ENCODE measurements around the gene CDK15. TPM values are rescaled to one million over a fixed set of nuclear protein-coding genes. Genes with fewer than 3 reads are reported as not detected.

CDK15 gene
- polyA plus RNA-seq, 2 of the 4 experiments (the other 2 are of a cell fraction), result not detected

DNA sequence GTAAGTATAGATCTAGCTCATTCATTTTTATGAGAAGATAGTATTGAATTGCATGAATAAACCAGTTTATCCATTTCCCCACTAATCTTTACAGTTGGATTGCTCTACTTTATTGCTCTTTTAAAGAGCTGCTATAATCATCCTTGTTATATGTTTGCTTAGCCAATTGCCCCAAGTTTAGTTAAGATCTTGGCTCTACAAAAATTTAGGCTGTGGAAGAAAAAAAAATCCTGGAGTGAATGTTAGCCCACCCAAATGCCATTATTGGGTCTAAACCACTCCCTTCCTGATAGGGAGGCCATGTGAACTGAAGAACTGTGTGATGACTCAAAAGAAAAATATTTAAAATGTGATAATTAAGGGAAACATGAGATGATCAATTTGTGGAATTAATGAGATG, 28.5 kb upstream of the CDK15 start:
- peaks cover 33% of the 10 kb centered on the region for H3K4me1 ChIP-seq
- H3K27ac ChIP-seq, result no peak overlapping the region
- H3K4me2 ChIP-seq, result peak overlapping the region; percentile 87; the same call in 2 of the 3 replicates
- ChIA-PET CTCF (interaction anchor here (1.1 kb wide), 1 partner anchor 401 kb away, joined by 4 read pairs; no protein-coding TSS in a partner anchor), POLR2A (no interaction called here)
- FAIRE-seq, result no peak
- ATAC-seq, result no peak
- DNase-seq (ENCODE audit: low read depth in 1 of 2, low spot score in 1 of 2), result no peak
- H3K4me3 ChIP-seq, result no peak overlapping the region
- H3K9me3 ChIP-seq, result no peaks in the 10 kb centered on the region
- TF ChIP-seq EHMT2 (IDR thresholded peaks at IDR 0.05; ENCODE audit: low read depth) (no peak), FOXS1 (CRISPR knock-in tag; IDR thresholded peaks at IDR 0.05) (no peak), GATA3 (IDR thresholded peaks at IDR 0.05; ENCODE audit: borderline replicate concordance) (no peak), HDAC2 (IDR thresholded peaks at IDR 0.05) (no peak), FOSL2 (IDR thresholded peaks at IDR 0.05) (no peak), FOSL2 (CRISPR knock-in tag; IDR thresholded peaks at IDR 0.05) (no peak), KDM1A (IDR thresholded peaks at IDR 0.05; ENCODE audit: low read depth) (no peak), EP300 (IDR thresholded peaks at IDR 0.05) (no peak), JUNB (IDR thresholded peaks at IDR 0.05) (no peak), NFE2L2 (conservative IDR thresholded peaks at IDR 0.05; ENCODE audit: low read length) (no peak), POLR2AphosphoS2 (conservative IDR thresholded peaks at IDR 0.05; ENCODE audit: low read length) (no peak), POLR2A (IDR thresholded peaks at IDR 0.05; ENCODE audit: low read length) (no peak), NR3C1 (IDR thresholded peaks at IDR 0.05) (no peak)
- TF ChIP-seq, protein P1, sequence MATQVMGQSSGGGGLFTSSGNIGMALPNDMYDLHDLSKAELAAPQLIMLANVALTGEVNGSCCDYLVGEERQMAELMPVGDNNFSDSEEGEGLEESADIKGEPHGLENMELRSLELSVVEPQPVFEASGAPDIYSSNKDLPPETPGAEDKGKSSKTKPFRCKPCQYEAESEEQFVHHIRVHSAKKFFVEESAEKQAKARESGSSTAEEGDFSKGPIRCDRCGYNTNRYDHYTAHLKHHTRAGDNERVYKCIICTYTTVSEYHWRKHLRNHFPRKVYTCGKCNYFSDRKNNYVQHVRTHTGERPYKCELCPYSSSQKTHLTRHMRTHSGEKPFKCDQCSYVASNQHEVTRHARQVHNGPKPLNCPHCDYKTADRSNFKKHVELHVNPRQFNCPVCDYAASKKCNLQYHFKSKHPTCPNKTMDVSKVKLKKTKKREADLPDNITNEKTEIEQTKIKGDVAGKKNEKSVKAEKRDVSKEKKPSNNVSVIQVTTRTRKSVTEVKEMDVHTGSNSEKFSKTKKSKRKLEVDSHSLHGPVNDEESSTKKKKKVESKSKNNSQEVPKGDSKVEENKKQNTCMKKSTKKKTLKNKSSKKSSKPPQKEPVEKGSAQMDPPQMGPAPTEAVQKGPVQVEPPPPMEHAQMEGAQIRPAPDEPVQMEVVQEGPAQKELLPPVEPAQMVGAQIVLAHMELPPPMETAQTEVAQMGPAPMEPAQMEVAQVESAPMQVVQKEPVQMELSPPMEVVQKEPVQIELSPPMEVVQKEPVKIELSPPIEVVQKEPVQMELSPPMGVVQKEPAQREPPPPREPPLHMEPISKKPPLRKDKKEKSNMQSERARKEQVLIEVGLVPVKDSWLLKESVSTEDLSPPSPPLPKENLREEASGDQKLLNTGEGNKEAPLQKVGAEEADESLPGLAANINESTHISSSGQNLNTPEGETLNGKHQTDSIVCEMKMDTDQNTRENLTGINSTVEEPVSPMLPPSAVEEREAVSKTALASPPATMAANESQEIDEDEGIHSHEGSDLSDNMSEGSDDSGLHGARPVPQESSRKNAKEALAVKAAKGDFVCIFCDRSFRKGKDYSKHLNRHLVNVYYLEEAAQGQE (IDR thresholded peaks at IDR 0.05), result no peak
- TF ChIP-seq, protein P2, sequence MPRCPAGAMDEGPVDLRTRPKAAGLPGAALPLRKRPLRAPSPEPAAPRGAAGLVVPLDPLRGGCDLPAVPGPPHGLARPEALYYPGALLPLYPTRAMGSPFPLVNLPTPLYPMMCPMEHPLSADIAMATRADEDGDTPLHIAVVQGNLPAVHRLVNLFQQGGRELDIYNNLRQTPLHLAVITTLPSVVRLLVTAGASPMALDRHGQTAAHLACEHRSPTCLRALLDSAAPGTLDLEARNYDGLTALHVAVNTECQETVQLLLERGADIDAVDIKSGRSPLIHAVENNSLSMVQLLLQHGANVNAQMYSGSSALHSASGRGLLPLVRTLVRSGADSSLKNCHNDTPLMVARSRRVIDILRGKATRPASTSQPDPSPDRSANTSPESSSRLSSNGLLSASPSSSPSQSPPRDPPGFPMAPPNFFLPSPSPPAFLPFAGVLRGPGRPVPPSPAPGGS (IDR thresholded peaks at IDR 0.05), result no peak
- TF ChIP-seq, protein P3, sequence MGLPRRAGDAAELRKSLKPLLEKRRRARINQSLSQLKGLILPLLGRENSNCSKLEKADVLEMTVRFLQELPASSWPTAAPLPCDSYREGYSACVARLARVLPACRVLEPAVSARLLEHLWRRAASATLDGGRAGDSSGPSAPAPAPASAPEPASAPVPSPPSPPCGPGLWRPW (IDR thresholded peaks at IDR 0.05), result no peak

DNA sequence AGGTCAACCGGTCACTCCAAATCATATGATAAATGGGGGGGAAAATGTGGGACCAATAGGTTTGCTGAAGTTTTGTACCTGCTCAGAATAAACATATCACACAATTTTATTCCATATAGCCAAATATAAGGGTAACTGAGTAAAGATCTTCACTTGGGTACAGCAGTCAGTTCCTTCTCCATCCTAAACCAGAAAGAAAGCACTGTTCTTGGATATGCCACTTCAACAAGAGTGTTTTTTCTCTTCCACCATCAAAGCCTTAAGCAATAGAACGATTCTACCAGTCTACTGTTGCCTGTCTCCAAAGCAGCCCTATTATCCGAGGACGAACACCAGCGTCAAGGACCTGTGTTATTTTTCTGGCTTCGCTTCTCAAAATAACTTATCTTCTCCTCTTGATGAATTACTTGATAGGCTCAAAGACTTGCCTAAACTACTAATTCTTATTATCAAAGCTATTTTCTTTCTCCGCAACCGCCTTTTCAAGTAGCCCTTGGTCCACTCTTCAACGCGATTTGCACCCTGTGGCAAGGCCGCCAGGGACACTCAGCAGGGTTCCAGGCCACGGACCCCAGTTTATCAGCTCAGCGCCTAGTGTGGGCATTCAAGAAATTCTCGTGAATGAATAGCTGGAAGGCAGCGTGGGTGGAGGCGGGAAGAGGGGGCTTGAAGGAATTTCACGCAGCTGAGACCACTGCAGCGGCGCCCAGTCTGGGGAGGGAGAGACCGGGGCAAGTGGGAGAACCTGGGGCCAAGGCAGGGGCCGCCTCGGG, 26.2 kb upstream of the CDK15 start:
- ATAC-seq, result peak; percentile 48 to 59; a peak in 5 of 6 replicates
- Histone ChIP-seq H3K4me1 (peaks cover 33% of the 10 kb centered on the region), H3K4me2 (peak overlapping the region; percentile 87), H3K4me3 (peak overlapping the region; percentile 64), H3K9me3 (no peaks in the 10 kb centered on the region), H3K27ac (peak overlapping the region; percentile 79 to 94)
- peak in 1 of 2 experiments; percentile 6 for DNase-seq (ENCODE audit: low read depth in 1 of 2, low spot score in 1 of 2)
- FAIRE-seq, result no peak
- CTCF ChIA-PET, result interaction anchor here (1.0 to 1.9 kb wide), 7 partner anchors 16 to 548 kb away, joined by 3 to 6 read pairs (median 4); no protein-coding TSS in a partner anchor
- POLR2A ChIA-PET, result interaction anchor here (0.8 to 2.0 kb wide), 5 partner anchors 11 to 329 kb away, joined by 3 to 9 read pairs (median 6); partner anchors contain the start of genes STRADB and TRAK2
- 8% methylated on average over 19 of the region's 22 CpGs for WGBS (ENCODE audit: missing lambda C conversion rate)
- TF ChIP-seq HEYL (CRISPR knock-in tag; IDR thresholded peaks at IDR 0.05) (no peak), FOSL2 (IDR thresholded peaks at IDR 0.05) (no peak), FOSL2 (CRISPR knock-in tag; IDR thresholded peaks at IDR 0.05) (no peak), SREBF2 (IDR thresholded peaks at IDR 0.05) (no peak), TFCP2L1 (CRISPR knock-in tag; IDR thresholded peaks at IDR 0.05) (no peak), CBX8 (IDR thresholded peaks at IDR 0.05) (no peak), CEBPB (IDR thresholded peaks at IDR 0.05) (no peak), HOXB13 (CRISPR knock-in tag; IDR thresholded peaks at IDR 0.05; ENCODE audit: low read depth) (no peak), TP53 (CRISPR knock-in tag; IDR thresholded peaks at IDR 0.05) (no peak), JUN (IDR thresholded peaks at IDR 0.05) (no peak), EHF (CRISPR knock-in tag; IDR thresholded peaks at IDR 0.05) (no peak), RFX5 (IDR thresholded peaks at IDR 0.05) (no peak), RAD21 (conservative IDR thresholded peaks at IDR 0.05 in 1 of 2, IDR thresholded peaks at IDR 0.05 in 1 of 2) (no peak), GATA3 (IDR thresholded peaks at IDR 0.05; ENCODE audit: borderline replicate concordance) (no peak), POLR2A (IDR thresholded peaks at IDR 0.05; ENCODE audit: low read length) (no peak), FOXS1 (CRISPR knock-in tag; IDR thresholded peaks at IDR 0.05) (no peak), RARB (CRISPR knock-in tag; IDR thresholded peaks at IDR 0.05) (no peak)
- TF ChIP-seq, protein P4, sequence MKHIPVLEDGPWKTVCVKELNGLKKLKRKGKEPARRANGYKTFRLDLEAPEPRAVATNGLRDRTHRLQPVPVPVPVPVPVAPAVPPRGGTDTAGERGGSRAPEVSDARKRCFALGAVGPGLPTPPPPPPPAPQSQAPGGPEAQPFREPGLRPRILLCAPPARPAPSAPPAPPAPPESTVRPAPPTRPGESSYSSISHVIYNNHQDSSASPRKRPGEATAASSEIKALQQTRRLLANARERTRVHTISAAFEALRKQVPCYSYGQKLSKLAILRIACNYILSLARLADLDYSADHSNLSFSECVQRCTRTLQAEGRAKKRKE (CRISPR knock-in tag; IDR thresholded peaks at IDR 0.05; ENCODE audit: low read depth), result no peak
- TF ChIP-seq, protein P5, sequence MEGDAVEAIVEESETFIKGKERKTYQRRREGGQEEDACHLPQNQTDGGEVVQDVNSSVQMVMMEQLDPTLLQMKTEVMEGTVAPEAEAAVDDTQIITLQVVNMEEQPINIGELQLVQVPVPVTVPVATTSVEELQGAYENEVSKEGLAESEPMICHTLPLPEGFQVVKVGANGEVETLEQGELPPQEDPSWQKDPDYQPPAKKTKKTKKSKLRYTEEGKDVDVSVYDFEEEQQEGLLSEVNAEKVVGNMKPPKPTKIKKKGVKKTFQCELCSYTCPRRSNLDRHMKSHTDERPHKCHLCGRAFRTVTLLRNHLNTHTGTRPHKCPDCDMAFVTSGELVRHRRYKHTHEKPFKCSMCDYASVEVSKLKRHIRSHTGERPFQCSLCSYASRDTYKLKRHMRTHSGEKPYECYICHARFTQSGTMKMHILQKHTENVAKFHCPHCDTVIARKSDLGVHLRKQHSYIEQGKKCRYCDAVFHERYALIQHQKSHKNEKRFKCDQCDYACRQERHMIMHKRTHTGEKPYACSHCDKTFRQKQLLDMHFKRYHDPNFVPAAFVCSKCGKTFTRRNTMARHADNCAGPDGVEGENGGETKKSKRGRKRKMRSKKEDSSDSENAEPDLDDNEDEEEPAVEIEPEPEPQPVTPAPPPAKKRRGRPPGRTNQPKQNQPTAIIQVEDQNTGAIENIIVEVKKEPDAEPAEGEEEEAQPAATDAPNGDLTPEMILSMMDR (IDR thresholded peaks at IDR 0.05), result no peak
- TF ChIP-seq, protein P3 (IDR thresholded peaks at IDR 0.05), result no peak

Measured in A549 (cell line).